SU-DHL-6 (cell line): ENCODE data around the gene RASSF10.

Experiments
- H2AFZ ChIP-seq: fragments of 200-600 bp; sonication (generic); 2 replicates; pipeline ENCODE4 v1.6.1; 2014; ENCODE audit warnings: low read depth, mild to moderate bottlenecking, moderate library complexity, mixed read lengths, antibody characterized with exemption, low read length; ENCODE audit not compliant: severe bottlenecking
- H3F3A ChIP-seq: fragments of 200-600 bp; shearing (Covaris generic); 2 replicates; pipeline ENCODE4 v1.6.0; 2016; ENCODE audit warnings: antibody characterized with exemption, mild to moderate bottlenecking; ENCODE audit not compliant: insufficient read depth
- H3K27ac ChIP-seq: fragments of 200-600 bp; sonication (generic); 2 replicates; pipeline ENCODE4 v1.5.1; 2016; ENCODE audit warnings: low read depth, mild to moderate bottlenecking, low read length, moderate library complexity, mixed read lengths
- H3K27me3 ChIP-seq: fragments of 200-600 bp; sonication (generic), shearing (Covaris generic); 2 replicates; pipeline ENCODE4 v1.6.0; 2014; ENCODE audit warnings: mild to moderate bottlenecking, low read length
- H3K36me3 ChIP-seq: fragments of 200-600 bp; sonication (generic); 2 replicates; pipeline ENCODE4 v1.6.1; 2014; ENCODE audit warnings: mild to moderate bottlenecking, low read length, mixed read lengths
- H3K4me2 ChIP-seq: fragments of 300-600, 200-600 bp; shearing (Covaris generic), sonication (generic); 2 replicates; pipeline ENCODE4 v1.6.0; 2014; ENCODE audit warnings: low read length, low read depth, mild to moderate bottlenecking; ENCODE audit not compliant: poor library complexity, severe bottlenecking
- H3K4me3 ChIP-seq: fragments of 200-600 bp; sonication (generic); 2 replicates; pipeline ENCODE4 v1.5.1; 2014; ENCODE audit warnings: antibody characterized with exemption, low read length, mild to moderate bottlenecking, mixed read lengths; ENCODE audit not compliant: insufficient read depth, poor library complexity, severe bottlenecking
- H3K79me2 ChIP-seq: fragments of 200-600 bp; sonication (generic); 2 replicates; pipeline ENCODE4 v1.6.1; 2014; ENCODE audit warnings: mild to moderate bottlenecking, low read length, moderate library complexity; ENCODE audit not compliant: insufficient read depth
- H3K9ac ChIP-seq: fragments of 200-600 bp; sonication (generic); 2 replicates; pipeline ENCODE4 v1.7.0; 2014; ENCODE audit warnings: mild to moderate bottlenecking, low read length
- H3K9me2 ChIP-seq: fragments of 200-600 bp; sonication (generic); replicated peaks from 2 replicates; pipeline ENCODE4 v1.6.1; 2014; ENCODE audit warnings: low read length; ENCODE audit not compliant: insufficient read depth
- H3K9me3 ChIP-seq: fragments of 200-600 bp; sonication (generic); 2 replicates; pipeline ENCODE4 v1.6.1; 2014; ENCODE audit warnings: low read length, mixed read lengths; ENCODE audit not compliant: insufficient read depth
- H4K20me1 ChIP-seq: fragments of 200-600 bp; sonication (generic); 2 replicates; pipeline ENCODE4 v1.6.1; 2014; ENCODE audit warnings: low read depth, mild to moderate bottlenecking, antibody characterized with exemption, low read length, moderate library complexity, mixed read lengths
- CTCF ChIP-seq: fragments of 200-600 bp; sonication (generic); IDR thresholded peaks from one replicate; pipeline ENCODE4 v1.5.1; 2017; ENCODE audit warnings: antibody characterized with exemption, mild to moderate bottlenecking, low read length, moderate library complexity; ENCODE audit not compliant: insufficient read depth, poor library complexity, severe bottlenecking
- EZH2phosphoT487 ChIP-seq: fragments of 200-600 bp; sonication (generic), shearing (Covaris generic); conservative IDR thresholded peaks from 2 replicates; pipeline ENCODE4 v1.6.1; 2018; ENCODE audit warnings: mild to moderate bottlenecking, antibody characterized with exemption, low read length, moderate library complexity, mixed read lengths

RASSF10 gene

GRCh38 chr11:13015753-13016152 lies 6.6 kb downstream of the RASSF10 start:
- Histone ChIP-seq H3F3A (no peaks in the 10 kb centered on the region), H3K9ac (no peak overlapping the region), H3K4me3 (no peak overlapping the region), H3K27ac (no peak overlapping the region), H3K27me3 (no peaks in the 10 kb centered on the region), H3K9me3 (no peaks in the 10 kb centered on the region), H3K79me2 (no peaks in the 10 kb centered on the region), H3K4me2 (no peak overlapping the region), H3K9me2 (no peaks in the 10 kb centered on the region), H2AFZ (no peak overlapping the region), H3K36me3 (no peaks in the 10 kb centered on the region), H4K20me1 (no peaks in the 10 kb centered on the region)
- TF ChIP-seq EZH2phosphoT487 (no peak), CTCF (no peak)

GRCh38 chr11:13016415-13016814 lies 7.3 kb downstream of the RASSF10 start:
- Histone ChIP-seq H3K79me2 (no peaks in the 10 kb centered on the region), H3K27me3 (no peaks in the 10 kb centered on the region), H3K9ac (no peak overlapping the region), H3K9me3 (no peaks in the 10 kb centered on the region), H3K36me3 (no peaks in the 10 kb centered on the region), H2AFZ (no peak overlapping the region), H3K9me2 (no peaks in the 10 kb centered on the region), H3K27ac (no peak overlapping the region), H3F3A (no peaks in the 10 kb centered on the region), H3K4me3 (no peak overlapping the region), H3K4me2 (no peak overlapping the region), H4K20me1 (no peaks in the 10 kb centered on the region)
- TF ChIP-seq CTCF (no peak), EZH2phosphoT487 (no peak)

GRCh38 chr11:13019313-13019712 lies 10.2 kb downstream of the RASSF10 start:
- H4K20me1 ChIP-seq = no peaks in the 10 kb centered on the region
- TF ChIP-seq EZH2phosphoT487 = no peak
- TF ChIP-seq CTCF = no peak
- H2AFZ ChIP-seq = no peak overlapping the region
- H3K79me2 ChIP-seq = no peaks in the 10 kb centered on the region
- H3K4me2 ChIP-seq = no peak overlapping the region
- H3K27me3 ChIP-seq = no peaks in the 10 kb centered on the region
- H3K9ac ChIP-seq = no peak overlapping the region
- no peaks in the 10 kb centered on the region for H3K9me3 ChIP-seq
- H3F3A ChIP-seq = no peaks in the 10 kb centered on the region
- no peak overlapping the region for H3K4me3 ChIP-seq
- H3K36me3 ChIP-seq = no peaks in the 10 kb centered on the region
- no peak overlapping the region for H3K27ac ChIP-seq
- no peaks in the 10 kb centered on the region for H3K9me2 ChIP-seq
